DOHH2 (cell line): ENCODE data around the gene TCFL5.

Experiments used
- H3F3A ChIP-seq: fragments of 200-600 bp; sonication (generic), shearing (Covaris generic); 2 replicates; pipeline ENCODE4 v1.6.0; 2016; ENCODE audit warnings: antibody characterized with exemption, mild to moderate bottlenecking; ENCODE audit not compliant: control insufficient read depth, insufficient read depth
- H3K27ac ChIP-seq: fragments of 200-600 bp; sonication (generic); 2 replicates; pipeline ENCODE4 v1.5.1; 2014; ENCODE audit warnings: low read depth, mild to moderate bottlenecking, low read length, moderate library complexity
- H3K27me3 ChIP-seq: fragments of 200-600 bp; sonication (generic); 2 replicates; pipeline ENCODE4 v1.6.1; 2014; ENCODE audit warnings: mild to moderate bottlenecking, low read length, mixed read lengths; ENCODE audit not compliant: control insufficient read depth
- H3K36me3 ChIP-seq: fragments of 200-600 bp; sonication (generic); 2 replicates; pipeline ENCODE4 v1.6.1; 2014; ENCODE audit warnings: mild to moderate bottlenecking, low read length, moderate library complexity, mixed read lengths; ENCODE audit not compliant: control insufficient read depth
- H3K4me1 ChIP-seq: fragments of 200-600 bp; sonication (generic); 2 replicates; pipeline ENCODE4 v1.6.1; 2014; ENCODE audit warnings: mild to moderate bottlenecking, low read length, mixed read lengths; ENCODE audit not compliant: control insufficient read depth
- H3K4me2 ChIP-seq: fragments of 200-600 bp; sonication (generic); 2 replicates; pipeline ENCODE4 v1.6.0; 2014; ENCODE audit warnings: mild to moderate bottlenecking, low read length, moderate library complexity
- H3K4me3 ChIP-seq: fragments of 200-600 bp; sonication (generic); 2 replicates; pipeline ENCODE4 v1.5.1; 2014; ENCODE audit warnings: mild to moderate bottlenecking, low read length, mixed read lengths
- H3K79me2 ChIP-seq: fragments of 200-600 bp; sonication (generic); 2 replicates; pipeline ENCODE4 v1.6.1; 2014; ENCODE audit warnings: mild to moderate bottlenecking, low read length, mixed read lengths; ENCODE audit not compliant: control insufficient read depth
- H3K9me2 ChIP-seq: fragments of 200-600 bp; sonication (generic); replicated peaks from 2 replicates; pipeline ENCODE4 v1.6.1; 2014; ENCODE audit warnings: mild to moderate bottlenecking, low read length, mixed read lengths; ENCODE audit not compliant: control insufficient read depth
- H3K9me3 ChIP-seq: fragments of 200-600 bp; sonication (generic); 2 replicates; pipeline ENCODE4 v1.6.1; 2014; ENCODE audit warnings: antibody characterized with exemption, low read length, mixed read lengths; ENCODE audit not compliant: control insufficient read depth, insufficient read depth
- H4K20me1 ChIP-seq: fragments of 200-600 bp; sonication (generic); 2 replicates; pipeline ENCODE4 v1.6.0; 2014; ENCODE audit warnings: low read depth, mild to moderate bottlenecking, antibody characterized with exemption, low read length, moderate library complexity; ENCODE audit not compliant: control insufficient read depth, insufficient read depth
- EZH2phosphoT487 ChIP-seq: fragments of 200-600 bp; sonication (generic); IDR thresholded peaks from 2 replicates; pipeline ENCODE4 v1.6.1; 2017; ENCODE audit warnings: borderline replicate concordance, mild to moderate bottlenecking, antibody characterized with exemption, low read length, moderate library complexity, mixed read lengths
- TF ChIP-seq, protein P1 (sequence below): fragments of 200-600 bp; sonication (generic); IDR thresholded peaks from one replicate; pipeline ENCODE4 v1.5.1; 2014; ENCODE audit warnings: antibody characterized with exemption, mild to moderate bottlenecking, low read depth, low read length; ENCODE audit not compliant: poor library complexity, severe bottlenecking

The TCFL5 gene

DNA sequence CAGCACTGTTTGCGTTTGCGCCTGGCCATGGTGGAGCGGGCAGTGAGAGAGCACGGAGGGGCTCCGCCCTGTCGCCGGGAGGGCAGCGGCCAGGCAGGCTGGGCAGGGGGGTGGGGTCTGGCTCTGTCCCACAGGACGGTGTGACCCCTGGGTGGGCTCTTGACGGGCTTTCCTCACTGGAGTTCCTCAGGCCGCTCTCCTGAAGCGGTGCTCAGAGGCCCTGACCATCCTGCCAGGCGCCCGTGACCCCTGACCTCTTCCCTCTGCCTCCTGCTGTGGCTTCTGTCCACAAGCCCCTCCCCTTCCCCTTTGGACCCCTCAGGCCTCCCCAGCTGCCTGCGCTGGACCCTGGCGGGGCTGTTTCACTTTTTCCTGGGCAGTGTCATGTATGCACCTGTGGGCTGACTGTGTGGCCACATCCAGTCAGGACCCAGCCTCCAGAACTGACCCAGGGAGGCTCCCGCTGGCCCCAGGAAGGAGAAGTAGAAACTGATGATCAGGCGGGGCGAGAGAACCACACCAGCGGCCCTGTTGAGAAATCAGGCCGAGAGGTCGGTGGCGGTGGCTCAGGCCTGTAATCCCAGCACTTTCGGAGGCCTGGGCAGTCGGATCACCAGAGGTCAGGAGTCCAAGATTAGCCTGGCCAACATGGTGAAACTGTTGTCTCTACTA is 55.8 kb downstream of the TCFL5 start:
- Histone ChIP-seq H3K4me3 (peak overlapping the region; percentile 79), H4K20me1 (peaks cover 14% of the 10 kb centered on the region), H3K4me1 (peaks cover 33% of the 10 kb centered on the region), H3K27ac (no peak overlapping the region), H3F3A (0 out of 2 replicates have a peak, but pooled peaks cover 2% of the 10 kb centered on the region), H3K9me3 (no peaks in the 10 kb centered on the region), H3K36me3 (peaks cover 54% of the 10 kb centered on the region), H3K27me3 (no peaks in the 10 kb centered on the region), H3K79me2 (peaks cover 41% of the 10 kb centered on the region), H3K9me2 (no peaks in the 10 kb centered on the region), H3K4me2 (peak overlapping the region; percentile 90)
- TF ChIP-seq, protein P1, sequence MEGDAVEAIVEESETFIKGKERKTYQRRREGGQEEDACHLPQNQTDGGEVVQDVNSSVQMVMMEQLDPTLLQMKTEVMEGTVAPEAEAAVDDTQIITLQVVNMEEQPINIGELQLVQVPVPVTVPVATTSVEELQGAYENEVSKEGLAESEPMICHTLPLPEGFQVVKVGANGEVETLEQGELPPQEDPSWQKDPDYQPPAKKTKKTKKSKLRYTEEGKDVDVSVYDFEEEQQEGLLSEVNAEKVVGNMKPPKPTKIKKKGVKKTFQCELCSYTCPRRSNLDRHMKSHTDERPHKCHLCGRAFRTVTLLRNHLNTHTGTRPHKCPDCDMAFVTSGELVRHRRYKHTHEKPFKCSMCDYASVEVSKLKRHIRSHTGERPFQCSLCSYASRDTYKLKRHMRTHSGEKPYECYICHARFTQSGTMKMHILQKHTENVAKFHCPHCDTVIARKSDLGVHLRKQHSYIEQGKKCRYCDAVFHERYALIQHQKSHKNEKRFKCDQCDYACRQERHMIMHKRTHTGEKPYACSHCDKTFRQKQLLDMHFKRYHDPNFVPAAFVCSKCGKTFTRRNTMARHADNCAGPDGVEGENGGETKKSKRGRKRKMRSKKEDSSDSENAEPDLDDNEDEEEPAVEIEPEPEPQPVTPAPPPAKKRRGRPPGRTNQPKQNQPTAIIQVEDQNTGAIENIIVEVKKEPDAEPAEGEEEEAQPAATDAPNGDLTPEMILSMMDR, result no peak

DNA sequence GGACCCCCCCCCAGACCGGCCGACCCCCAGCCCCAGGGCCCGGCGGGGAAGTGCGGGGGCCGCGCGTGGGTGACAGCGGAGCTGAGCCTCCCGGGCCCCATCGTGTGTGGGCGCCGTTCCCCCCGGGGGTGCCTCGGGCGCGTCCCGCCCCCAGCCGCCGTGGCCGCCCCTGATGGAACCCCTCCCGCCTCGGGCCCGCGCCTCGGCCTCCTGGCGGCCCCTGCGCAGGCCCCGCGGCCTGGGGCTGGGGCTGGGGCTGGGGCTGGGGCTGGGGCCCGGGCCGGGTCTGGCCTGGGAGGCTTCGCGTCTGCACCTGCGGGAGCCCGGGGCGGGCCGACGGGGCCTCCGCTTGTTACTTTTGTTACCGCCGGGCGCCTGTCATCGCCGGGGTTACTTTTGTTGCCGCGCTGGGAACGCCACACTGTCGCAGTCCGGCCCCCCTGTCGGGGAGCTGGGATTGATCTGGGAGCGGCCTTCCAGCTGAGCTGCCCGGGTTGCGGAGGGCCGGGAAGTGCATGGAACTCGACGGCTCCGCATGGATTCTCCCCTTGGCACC is 56.4 kb downstream of the TCFL5 start:
- Histone ChIP-seq H3K9me2 (no peaks in the 10 kb centered on the region), H4K20me1 (peaks cover 13% of the 10 kb centered on the region), H3K79me2 (peaks cover 41% of the 10 kb centered on the region), H3K27me3 (no peaks in the 10 kb centered on the region), H3K4me3 (peak overlapping the region; percentile 79), H3K9me3 (no peaks in the 10 kb centered on the region), H3F3A (0 out of 2 replicates have a peak, but pooled peaks cover 2% of the 10 kb centered on the region), H3K36me3 (peaks cover 55% of the 10 kb centered on the region), H3K4me2 (peak overlapping the region; percentile 90), H3K27ac (peak overlapping the region; percentile 47), H3K4me1 (peaks cover 33% of the 10 kb centered on the region)
- TF ChIP-seq EZH2phosphoT487, result no peak

DNA sequence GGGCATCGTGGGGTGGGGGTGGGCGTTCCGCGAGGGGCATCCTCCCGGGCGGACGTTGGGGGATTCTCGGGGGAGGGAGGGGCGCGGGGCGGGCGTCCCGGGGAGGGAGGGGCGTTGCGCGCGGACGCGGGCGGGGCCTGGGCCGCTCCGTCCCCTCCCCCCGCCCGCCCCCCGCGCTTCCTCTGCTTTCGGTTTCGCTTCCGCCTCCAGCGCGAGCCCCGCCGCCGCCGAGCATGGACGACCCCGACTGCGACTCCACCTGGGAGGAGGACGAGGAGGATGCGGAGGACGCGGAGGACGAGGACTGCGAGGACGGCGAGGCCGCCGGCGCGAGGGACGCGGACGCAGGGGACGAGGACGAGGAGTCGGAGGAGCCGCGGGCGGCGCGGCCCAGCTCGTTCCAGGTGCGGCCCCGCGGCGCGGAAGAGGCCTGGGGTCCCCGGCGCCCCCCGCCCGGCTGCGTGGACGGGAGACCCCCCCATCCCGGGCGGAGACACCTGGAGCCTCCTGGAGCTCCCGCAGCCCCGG is 56.9 kb downstream of the TCFL5 start, which contains the start of gene OGFR:
Gene OGFR, plus strand, starts transcription at position 209 of the 528 bp plus-strand sequence. Its CDS starts 25 bp downstream, at position 234.
- Histone ChIP-seq H3K27ac (peak within 1 kb of the TSS; percentile 47), H3K4me3 (peak within 1 kb of the TSS; percentile 79), H3K9me3 (no peaks in the 10 kb centered on the region), H4K20me1 (peaks cover 12% of the 10 kb centered on the region), H3K4me2 (peak within 1 kb of the TSS; percentile 90), H3K27me3 (no peaks in the 10 kb centered on the region), H3K36me3 (peaks cover 55% of the 10 kb centered on the region), H3K9me2 (no peaks in the 10 kb centered on the region), H3K4me1 (peaks cover 33% of the 10 kb centered on the region), H3F3A (peaks cover 5% of the 10 kb centered on the region; the same call in 1 of the 2 replicates), H3K79me2 (peaks cover 41% of the 10 kb centered on the region)
- TF ChIP-seq, protein P1, result no peak
- no peak for TF ChIP-seq EZH2phosphoT487
